NOMO-1 (cell line): ENCODE data around the gene LSG1.
"Not testable (repeated sequence)": the region's sequence is repeated elsewhere in the genome, so short reads cannot be mapped to it uniquely, and the experiment has no call there.

Experiments used
- DNase-seq, 2 experiments: peaks; one replicate each; lab custom pipeline; 2025; ENCODE audit not compliant: unreplicated experiment in 2 of 2; lab: John Stamatoyannopoulos, UW

The LSG1 gene

DNA sequence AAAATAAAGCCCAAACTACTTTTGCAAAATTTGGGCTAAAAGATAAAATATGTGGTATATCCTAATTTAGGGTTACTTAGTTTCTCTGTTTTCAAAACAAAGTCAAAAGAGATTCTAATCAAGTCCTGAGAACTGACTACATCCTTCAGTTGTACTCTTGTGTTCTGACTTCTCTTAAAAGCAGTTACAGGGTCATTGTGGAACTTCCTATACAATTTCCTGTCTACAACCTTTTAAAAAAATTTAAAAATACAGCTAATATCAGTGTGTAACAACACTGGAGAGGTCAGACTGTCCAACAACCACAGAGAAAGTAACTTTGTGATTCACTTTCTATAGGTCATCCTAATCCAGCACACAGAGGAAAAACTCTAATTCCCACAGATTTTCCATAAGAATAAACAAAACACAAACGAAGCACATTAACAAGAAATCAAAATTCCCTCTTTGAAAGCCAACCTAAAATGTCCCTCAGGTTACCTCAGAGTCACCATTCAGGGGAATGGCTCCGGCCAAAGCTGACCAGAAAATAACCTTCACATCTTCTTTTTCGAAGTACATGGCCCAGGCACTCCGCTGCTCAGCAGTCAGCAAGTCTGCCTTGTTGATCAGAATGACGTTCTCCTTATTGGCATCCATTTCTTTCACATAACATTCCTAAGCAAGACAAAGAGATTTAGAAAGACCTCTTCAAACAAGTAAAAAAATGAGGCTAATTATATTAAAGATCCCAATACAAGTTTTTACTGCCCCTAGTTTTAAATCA, 13.3 kb downstream of the LSG1 start:
- no peak for DNase-seq

DNA sequence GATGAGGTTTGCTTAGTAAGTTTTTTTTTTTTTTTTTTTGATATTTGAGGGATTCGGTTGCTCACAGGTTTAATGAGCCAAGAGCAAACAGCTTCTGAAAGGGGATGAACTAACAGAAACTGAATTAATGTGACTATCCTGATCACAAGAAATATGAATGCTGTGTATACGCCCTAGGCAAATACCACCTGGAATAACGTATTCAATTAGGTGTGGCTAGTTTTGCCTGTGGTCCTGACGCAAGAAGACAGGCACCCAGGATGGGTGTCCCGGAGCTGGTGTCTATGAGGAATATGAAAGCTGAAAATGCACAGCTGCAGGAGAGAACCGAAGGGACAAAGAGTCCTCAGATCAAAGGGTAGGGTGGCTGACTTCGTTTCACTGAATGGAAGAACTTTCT, 14.6 kb downstream of the LSG1 start:
- no peak for DNase-seq

DNA sequence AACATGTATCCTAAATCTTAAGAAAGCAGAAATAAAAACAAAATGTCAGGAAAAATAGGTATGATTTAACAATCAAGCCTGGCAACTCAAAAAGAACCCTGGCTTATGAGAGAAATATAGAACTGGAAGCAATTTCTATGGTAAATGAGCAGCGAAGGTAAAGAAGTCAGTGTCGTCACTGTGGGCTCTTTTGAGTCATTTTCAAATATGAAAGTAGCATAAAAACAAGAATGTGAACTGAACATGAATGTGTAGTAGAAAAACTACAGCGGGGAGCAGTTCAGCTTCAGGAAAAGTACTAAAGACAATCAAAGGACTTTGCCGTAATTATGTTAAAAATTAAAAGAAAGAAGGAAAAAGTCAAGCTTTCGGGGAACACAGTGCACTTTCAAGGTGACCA, 17.5 kb downstream of the LSG1 start:
- DNase-seq = no peak

DNA sequence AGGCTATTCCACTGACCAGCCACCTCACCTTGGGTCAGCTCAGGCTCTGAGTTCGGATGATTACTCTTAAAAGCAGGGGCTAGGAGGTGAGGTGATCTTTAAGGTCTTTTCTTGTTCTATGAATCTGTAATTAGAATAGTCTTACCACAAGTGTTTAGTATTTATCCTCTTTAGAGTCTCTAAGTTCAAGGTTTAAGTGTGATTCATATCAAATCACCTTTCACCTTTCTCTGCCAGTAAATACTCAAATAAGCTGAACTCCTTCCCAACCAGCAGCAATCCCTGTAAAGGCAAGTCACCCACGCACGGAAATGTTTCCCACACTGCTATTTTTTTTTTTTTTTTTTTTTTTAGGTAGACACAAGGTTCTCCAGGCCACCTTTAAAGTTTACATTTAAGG, 24.2 kb downstream of the LSG1 start:
- no peak for DNase-seq

DNA sequence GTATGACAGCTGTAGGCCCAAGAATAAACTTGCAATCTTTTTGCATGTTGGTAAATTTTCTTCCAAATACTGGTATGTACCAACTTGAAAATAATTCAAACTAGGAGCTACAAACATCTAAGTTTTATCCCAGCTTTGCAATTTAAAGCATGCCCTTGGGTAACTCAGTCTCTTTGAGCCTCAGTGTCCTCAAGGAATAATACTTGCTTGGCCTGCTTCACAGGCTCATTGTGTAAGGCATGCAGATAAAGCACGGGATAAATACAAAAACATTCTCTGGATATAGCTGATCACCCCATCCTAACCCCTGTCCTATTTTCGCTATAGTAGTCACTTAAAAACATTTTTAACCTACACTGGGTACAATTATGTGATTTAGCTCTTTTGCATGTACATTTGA, 29.2 kb downstream of the LSG1 start:
- no peak for DNase-seq

DNA sequence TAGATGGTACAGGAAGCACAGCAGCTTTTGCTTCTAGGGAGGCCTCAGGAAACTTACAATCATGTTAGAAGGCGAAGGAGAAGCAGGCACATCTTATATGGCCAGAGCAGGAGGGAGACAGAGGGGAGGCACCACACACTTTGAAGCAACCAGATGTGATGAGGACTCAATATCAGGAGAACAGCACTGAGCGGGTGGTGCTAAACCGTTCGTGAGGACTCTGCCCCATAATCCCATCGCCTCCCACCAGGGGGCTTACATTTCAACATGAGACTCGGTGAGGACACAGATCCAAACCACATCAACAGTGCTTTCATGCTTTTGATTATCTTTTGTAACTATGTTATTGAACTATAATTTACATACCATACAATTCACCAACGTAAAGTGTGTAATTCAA, 31.2 kb downstream of the LSG1 start:
- no peak for DNase-seq

DNA sequence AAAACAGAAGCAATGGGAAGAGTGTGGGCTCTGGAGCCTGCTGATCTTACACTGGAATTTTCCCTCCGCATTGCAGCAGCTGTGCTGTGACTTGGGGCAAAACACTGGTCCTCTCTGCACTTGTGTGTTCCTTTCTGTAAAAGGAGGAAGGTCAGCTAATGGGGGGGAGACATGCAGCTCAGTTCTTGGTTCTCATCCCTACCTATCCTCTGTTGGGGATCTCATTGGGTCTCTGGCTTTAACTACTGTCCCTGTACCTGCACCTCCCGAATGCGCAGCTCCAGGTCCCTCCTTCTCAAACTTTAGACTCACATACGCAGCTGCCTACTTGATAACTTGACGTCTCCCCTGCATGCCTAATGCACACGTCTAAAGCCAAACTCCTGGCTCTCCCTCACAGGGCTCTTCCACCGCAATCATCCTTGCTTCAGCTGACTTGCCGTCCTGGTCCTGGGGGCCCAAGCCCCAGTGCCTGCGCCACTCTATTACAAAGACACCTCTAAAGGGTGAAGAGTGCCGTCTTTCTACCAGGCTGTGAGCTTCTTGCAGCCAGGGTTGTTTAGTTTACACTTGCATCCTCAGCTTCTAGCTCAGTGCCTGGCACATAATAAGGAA, 32.9 kb downstream of the LSG1 start:
- no peak for DNase-seq

DNA sequence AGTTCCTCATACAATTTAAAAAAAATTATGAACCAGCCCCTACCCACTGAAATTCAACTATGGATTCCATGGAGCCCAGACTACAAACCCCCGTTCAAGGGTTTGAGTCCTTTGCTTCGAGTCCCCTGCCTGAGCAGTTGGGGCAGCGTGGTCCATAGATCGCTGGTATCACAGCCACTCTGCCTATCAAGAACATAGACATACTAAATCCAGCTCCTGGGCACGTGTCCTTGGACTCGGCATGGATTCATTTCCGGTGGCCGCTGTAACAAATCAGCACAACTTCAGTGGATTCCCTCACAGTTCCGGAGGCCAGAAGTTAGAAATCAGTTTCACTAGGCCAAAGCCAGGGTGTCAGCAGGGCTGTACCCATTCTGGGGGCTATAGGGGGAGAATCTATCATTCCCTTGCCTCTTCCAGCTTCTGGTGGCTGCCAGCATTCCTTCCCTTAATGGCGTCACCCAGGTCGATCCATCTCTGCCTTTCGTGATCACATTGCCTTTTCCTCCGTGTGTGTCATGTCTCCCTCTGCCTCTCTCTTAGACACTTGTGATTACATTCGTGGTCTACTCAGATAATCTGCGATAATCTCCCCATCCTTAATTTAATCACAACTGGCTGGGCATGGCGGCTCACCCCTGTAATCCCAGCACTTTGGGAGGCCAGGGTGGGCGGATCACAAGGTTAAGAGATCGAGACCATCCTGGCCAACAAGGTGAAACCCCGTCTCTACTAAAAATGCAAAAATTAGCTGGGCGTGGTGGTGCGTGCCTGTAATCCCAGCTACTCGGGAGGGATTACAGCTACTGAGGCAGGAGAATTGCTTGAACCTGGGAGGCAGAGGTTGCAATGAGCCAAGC, 34.2 kb downstream of the LSG1 start:
- DNase-seq = no peak

DNA sequence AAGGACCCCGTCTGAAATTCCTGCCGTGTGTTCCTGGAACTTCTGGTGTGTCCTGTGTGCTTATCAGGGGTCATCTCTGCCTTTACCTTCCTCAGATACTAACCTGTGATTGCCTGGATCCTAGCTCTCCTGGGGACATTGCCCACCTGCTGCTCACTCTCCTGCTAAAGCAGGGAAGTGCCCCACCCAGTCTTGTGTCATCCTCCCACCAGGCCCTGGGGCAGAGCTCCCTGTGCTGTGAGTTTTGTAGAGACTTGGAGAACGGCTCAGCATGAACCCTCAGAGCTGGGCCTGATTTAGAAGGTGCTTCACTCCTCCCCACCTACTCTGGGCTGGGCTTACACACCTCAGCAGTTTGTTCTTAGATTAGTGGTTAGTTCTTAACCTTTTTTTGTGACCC, 34.9 kb downstream of the LSG1 start:
- DNase-seq = no peak

DNA sequence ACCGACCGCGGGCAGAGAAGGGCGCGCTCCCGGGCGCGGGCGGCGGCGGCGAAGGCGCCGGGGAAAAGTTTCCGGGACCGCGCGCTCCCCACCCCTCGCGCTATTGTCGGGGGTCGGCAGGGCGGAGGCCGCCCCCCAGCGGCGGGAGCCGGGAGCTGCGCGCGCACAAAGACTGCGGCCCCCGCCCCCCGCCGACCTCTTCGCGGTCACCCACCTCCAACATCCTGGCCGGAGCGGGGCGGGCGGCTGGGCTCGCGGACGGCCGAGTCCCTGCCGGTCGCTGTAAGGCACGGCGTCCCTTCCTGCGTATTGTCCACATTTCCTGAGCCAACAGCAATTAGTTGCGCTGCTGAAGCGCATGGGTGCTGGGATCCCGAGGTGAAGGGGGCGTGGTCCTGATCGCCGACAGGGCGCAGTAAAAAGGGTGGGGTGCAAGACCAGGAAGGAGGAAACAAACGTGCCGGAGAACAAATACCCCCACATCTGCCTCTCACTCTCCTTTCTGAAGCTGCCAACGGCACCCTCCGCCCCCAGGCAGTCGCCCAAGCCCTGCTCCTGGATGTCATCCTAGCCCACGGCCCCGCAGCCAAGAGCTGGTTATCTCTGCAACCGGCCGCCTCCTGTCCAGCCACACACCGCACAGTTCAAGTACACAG, 38.5 kb downstream of the LSG1 start, which contains the start of gene TMEM44:
Gene TMEM44 (minus strand): TSS at position 71 of the 656 bp plus-strand sequence. CDS start 204 bp downstream, outside the sequence.
- peak; percentile 88 to 90 for DNase-seq

DNA sequence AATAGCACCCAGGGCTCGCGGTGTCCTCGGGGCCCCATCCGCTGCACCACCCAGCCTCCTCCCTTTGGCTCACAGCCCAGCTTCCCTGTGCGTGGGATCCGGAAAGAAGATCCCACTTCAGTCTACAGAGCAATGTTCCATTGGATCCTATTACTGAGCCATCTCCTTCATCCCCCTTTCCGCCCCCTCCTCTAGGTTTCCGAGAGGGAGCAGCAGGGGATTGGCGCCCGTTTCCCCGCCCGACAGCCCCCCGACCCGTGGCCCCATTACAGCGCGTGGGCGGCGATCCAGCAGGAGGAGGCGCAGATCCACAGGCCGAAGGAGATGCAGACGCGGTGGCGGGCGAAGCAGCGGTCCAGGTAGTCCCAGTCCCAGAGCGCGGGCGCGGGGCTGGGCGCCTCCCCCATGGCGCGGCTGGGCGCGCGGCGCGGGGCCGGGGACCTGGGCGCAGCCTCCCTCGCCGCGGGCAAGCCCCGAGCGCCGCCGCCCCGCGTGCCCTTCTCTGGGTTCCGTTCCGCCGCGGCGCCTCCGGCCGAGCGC, 39.1 kb downstream of the LSG1 start:
- DNase-seq = no peak

DNA sequence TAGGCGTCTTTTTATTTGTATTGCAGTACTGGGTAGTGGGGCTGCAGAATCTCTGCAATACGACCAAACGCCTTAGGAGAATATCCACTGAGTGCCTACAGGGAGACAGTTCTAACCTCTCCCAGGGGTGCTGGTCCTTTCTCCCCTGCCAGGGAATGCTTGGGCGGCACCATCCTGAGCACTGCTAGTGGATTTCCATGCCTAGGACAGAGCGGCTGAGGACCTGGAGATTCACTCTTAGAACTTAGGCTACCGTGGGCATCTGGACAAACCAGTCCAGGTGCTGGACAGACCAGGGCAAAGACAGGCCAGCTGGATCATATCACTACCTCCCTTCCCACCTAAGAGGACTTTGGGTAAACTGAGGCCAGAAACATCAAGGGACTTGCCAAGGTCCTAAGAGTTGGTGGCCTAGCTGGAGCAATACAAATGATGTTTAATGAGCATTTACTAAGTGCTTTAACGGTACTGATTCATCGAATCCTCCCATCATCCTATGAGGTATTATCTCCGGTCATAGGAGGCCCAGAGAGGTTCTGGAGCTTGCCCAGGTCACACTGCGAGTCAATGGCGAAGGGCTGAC, 39.7 kb downstream of the LSG1 start:
- no peak for DNase-seq

DNA sequence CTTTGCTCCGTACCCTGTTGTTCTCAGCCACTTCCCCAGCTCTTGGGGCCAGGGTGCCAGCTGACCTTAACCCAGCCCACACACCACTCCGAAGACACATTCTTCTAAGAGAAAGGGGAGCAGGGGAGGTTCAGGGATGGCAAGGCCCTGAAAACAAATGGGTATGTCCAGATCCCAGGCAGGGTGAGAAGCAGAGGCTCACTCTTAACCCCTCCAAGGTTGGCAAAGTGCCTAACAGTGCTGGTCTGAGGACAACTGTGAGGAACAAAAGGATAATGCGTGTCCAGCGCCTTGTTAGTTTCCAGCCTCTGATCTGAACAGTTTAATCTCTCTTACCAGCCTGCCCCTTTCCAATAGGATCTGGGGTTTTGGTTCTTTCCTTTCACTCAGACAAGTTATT, 40.3 kb downstream of the LSG1 start:
- DNase-seq = no peak

DNA sequence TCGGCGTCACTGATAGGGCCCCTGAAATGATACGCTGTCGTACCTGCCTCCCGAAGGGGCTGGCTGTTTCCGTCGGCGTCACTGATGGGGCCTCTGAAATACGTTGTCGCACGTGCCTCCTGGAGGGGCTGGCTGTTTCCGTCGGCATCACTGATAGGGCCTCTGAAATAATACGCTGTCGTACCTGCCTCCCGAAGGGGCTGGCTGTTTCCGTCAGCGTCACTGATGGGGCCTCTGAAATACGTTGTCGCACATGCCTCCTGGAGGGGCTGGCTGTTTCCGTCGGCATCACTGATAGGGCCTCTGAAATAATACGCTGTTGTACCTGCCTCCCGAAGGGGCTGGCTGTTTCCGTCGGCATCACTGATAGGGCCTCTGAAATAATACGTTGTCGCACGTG, 41.3 kb downstream of the LSG1 start:
- DNase-seq = not testable (repeated sequence)

DNA sequence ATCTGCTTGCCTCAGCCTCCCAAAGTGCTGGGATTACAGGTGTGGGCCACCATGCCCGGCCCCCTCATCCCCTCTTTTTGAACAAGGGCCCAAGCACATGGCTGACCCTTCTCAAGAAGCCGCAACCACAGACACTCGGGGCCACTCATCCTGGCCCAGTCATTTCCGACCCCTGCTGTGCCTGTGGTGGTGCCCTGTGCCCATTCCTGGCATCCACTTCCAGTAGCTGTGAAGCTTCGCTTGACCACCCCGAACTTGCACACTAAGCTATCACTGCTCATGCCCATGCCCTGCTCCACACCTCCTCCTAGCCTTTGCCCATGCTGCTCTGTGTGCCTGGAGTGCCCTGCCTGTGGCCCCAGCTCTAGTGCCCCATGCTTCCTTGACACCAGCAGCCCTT, 47.0 kb downstream of the LSG1 start:
- DNase-seq = no peak

DNA sequence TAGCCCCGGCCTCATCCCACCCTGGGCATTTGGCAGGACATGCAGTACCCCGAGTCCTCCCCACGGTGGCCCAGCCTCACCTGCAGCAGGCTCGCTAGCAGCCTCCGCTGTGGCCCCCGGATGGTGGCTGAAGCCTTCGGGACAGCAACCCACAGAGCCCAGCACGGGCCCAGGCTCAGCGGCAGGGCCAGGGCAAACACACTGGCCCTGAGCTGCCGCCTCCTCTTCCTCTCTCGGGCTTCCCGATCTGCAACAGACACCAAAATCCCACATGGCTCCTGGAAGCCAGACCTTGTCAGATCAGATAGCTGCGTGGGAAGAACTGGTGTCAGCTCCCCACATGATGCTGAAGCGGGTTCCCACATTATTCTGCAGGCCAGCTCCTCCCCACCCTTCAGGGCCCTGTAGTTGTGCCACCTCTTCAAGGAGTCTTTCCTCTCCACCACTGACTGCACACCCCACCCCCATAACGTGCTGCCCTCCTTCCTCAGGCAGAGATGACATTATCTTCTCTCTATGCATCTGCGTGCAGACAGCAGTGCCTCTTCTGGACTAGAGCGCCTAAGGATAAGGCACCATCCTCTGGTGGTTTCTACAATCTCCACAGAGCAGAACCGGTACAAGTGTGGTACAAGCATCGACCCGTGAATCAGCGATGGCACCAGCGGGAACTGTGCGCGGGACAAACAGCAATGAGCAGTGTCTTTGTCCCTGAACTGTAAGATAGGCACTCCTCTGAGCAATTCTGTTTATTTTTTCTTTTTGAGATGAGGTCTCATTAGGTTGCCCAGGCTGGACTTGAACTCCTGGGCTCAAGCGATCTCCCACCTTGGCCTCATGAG, 48.3 kb downstream of the LSG1 start:
- DNase-seq = no peak

DNA sequence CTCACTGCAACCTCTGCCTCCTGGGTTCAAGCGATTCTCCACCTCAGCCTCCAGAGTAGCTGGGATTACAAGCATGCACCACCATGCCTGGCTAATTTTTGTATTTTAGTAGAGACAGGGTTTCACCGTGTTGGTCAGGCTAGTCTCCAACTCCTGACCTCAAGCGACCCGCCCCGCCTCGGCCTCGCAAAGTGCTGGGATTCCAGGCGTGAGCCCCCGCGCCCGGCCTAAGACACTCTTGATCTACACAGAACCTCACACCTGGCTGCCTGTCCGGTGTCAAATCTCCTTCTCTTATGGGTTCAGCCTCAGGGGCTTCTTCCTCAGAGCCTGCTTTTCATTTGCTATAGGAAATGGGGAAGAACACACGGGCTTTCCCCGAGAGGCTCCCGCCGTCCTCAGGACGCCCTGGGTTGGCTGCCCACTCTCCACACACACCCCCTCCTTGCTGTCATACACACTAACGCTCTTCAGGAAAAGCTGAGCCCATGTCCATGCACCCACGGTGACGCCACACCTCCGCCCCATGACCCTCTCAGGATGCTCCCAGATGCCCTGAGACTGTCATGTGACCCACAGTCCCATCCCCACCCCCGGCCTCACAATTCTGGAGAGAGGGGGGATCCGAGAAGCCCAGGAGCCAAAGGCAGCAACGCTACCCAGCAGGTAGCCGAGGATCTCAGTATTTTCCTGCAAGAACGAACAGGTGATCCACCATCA, 49.2 kb downstream of the LSG1 start:
- DNase-seq = no peak

DNA sequence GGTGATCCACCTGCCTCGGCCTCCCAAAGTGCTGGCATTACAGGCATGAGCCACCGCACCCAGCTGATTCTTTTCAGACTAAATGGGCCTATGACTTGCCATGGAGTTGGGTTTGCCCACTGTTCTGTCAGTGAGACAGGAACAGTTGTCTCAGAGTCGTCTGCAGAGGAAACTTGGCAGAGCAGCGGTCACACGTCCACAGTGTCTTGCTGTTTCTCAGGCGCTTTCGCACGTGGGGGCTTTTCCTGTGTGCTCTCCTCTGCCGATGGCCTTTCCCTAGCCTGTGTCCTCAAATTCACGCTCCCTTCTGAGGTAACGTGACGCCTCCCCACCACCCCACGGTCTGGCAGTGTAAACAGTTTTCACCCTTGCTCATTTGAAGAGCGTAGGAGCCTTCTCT, 50.0 kb downstream of the LSG1 start:
- no peak for DNase-seq

DNA sequence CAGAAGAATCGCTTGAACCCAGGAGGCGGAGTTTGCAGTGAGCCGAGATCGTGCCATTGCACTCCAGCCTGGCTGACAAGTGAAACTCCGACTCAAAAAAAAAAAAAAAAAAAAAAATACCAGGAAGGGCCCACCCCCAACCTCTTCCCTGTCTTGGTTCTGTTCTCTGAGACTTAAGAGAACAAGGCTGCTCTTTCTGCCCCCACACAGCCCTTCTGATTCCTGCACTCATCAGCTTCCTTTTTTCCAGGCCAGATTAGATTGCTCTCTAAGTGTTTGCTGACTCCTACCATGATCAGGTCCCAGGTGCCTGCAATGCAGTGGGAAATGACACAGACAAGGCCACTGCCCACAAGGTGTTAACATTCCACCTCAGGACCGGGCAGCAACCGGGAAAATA, 51.8 kb downstream of the LSG1 start:
- no peak for DNase-seq
